T-helper 22 cell (primary cell): Measurements from ENCODE around the gene TUBB4A.
A peak's percentile ranks its signal among the peaks of the same experiment; 100 is the strongest.

Experiments
- DNase-seq: peaks from one replicate; pipeline ENCODE4 v3.0.0-alpha.2; 2020; ENCODE audit warnings: low read depth

Gene TUBB4A

GRCh38 chr19:6494438-6495036 lies 7.6 kb downstream of the TUBB4A start:
- DNase-seq = no peak

- no peak for DNase-seq
Measured at GRCh38 chr19:6491802-6492592, 10.1 kb downstream of the TUBB4A start.

GRCh38 chr19:6490134-6490533 lies 12.0 kb downstream of the TUBB4A start:
- no peak for DNase-seq

GRCh38 chr19:6489278-6490061 lies 12.6 kb downstream of the TUBB4A start:
- no peak for DNase-seq

- no peak for DNase-seq
Measured at GRCh38 chr19:6484831-6485230, 17.3 kb downstream of the TUBB4A start.

- DNase-seq = no peak
Measured at GRCh38 chr19:6484230-6484629, 17.9 kb downstream of the TUBB4A start.

- DNase-seq = no peak
Measured at GRCh38 chr19:6483235-6483634, 18.9 kb downstream of the TUBB4A start.

- no peak for DNase-seq
Measured at GRCh38 chr19:6482343-6482686, 19.8 kb downstream of the TUBB4A start.

- no peak for DNase-seq
Measured at GRCh38 chr19:6481541-6482342, 20.4 kb downstream of the TUBB4A start, which contains the start of gene DENND1C. Gene DENND1C, minus strand, starts transcription at chr19:6481787. Its CDS starts 92 bp downstream, at chr19:6481695.

GRCh38 chr19:6480848-6481415 lies 21.2 kb downstream of the TUBB4A start:
- DNase-seq = no peak

- DNase-seq = no peak
Measured at GRCh38 chr19:6479836-6480398, 22.2 kb downstream of the TUBB4A start.

- no peak for DNase-seq
Measured at GRCh38 chr19:6478815-6479214, 23.3 kb downstream of the TUBB4A start.

- DNase-seq = no peak
Measured at GRCh38 chr19:6476896-6477431, 25.1 kb downstream of the TUBB4A start.

GRCh38 chr19:6476155-6476895 lies 25.8 kb downstream of the TUBB4A start:
- peak; percentile 35 for DNase-seq

GRCh38 chr19:6475321-6476108 lies 26.6 kb downstream of the TUBB4A start:
- DNase-seq = no peak

GRCh38 chr19:6473647-6474046 lies 28.5 kb downstream of the TUBB4A start:
- no peak for DNase-seq

GRCh38 chr19:6472713-6473112 lies 29.4 kb downstream of the TUBB4A start:
- DNase-seq = no peak

GRCh38 chr19:6471076-6471475 lies 31.0 kb downstream of the TUBB4A start:
- DNase-seq = no peak

GRCh38 chr19:6470173-6470572 lies 31.9 kb downstream of the TUBB4A start:
- DNase-seq = no peak

GRCh38 chr19:6467384-6467783 lies 34.7 kb downstream of the TUBB4A start:
- DNase-seq = no peak
